ENCODE data around the gene ITGA8. TPM values are rescaled to one million over a fixed set of nuclear protein-coding genes. Genes with fewer than 3 reads are reported as not detected.

Gene ITGA8
- total RNA-seq, 1 experiment from 2014 or later, result 0.02 TPM

GRCh38 chr10:15624401-15625196, 95.1 kb downstream of the ITGA8 start:
- H3K9ac ChIP-seq (ENCODE audit: low read length), result no peak overlapping the region
- DNase-seq (ENCODE audit: low read depth, low spot score) (no peak), ATAC-seq (no peak)
- CTCF ChIA-PET, result interaction anchor here (1.2 kb wide), 1 partner anchor 39 kb away, joined by 3 read pairs; no protein-coding TSS in a partner anchor
- TF ChIP-seq ELF1 (IDR thresholded peaks at IDR 0.05; ENCODE audit: borderline replicate concordance, low read depth) (no peak), RAD21 (IDR thresholded peaks at IDR 0.05; ENCODE audit: low read depth) (no peak), REST (IDR thresholded peaks at IDR 0.05; ENCODE audit: low read depth) (no peak), POLR2AphosphoS5 (IDR thresholded peaks at IDR 0.05; ENCODE audit: low read depth, low read length) (no peak), FOSL1 (IDR thresholded peaks at IDR 0.05; ENCODE audit: low read depth) (no peak), YY1 (IDR thresholded peaks at IDR 0.05; ENCODE audit: extremely low read depth, insufficient replicate concordance, low read depth, low read length) (no peak), EGR1 (IDR thresholded peaks at IDR 0.05; ENCODE audit: low read depth) (no peak), ZFX (IDR thresholded peaks at IDR 0.05) (no peak), CEBPB (IDR thresholded peaks at IDR 0.05; ENCODE audit: low read depth) (no peak), SRF (IDR thresholded peaks at IDR 0.05; ENCODE audit: low read depth) (no peak), SIN3A (IDR thresholded peaks at IDR 0.05; ENCODE audit: low read depth) (no peak), JUND (IDR thresholded peaks at IDR 0.05) (no peak), SP1 (IDR thresholded peaks at IDR 0.05; ENCODE audit: low read depth) (no peak), TCF7L2 (IDR thresholded peaks at IDR 0.05; ENCODE audit: borderline replicate concordance, extremely low read depth, insufficient read depth, insufficient read length) (no peak)
- TF ChIP-seq, protein P1, sequence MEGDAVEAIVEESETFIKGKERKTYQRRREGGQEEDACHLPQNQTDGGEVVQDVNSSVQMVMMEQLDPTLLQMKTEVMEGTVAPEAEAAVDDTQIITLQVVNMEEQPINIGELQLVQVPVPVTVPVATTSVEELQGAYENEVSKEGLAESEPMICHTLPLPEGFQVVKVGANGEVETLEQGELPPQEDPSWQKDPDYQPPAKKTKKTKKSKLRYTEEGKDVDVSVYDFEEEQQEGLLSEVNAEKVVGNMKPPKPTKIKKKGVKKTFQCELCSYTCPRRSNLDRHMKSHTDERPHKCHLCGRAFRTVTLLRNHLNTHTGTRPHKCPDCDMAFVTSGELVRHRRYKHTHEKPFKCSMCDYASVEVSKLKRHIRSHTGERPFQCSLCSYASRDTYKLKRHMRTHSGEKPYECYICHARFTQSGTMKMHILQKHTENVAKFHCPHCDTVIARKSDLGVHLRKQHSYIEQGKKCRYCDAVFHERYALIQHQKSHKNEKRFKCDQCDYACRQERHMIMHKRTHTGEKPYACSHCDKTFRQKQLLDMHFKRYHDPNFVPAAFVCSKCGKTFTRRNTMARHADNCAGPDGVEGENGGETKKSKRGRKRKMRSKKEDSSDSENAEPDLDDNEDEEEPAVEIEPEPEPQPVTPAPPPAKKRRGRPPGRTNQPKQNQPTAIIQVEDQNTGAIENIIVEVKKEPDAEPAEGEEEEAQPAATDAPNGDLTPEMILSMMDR (IDR thresholded peaks at IDR 0.05 in 2 of 3, conservative IDR thresholded peaks at IDR 0.05 in 1 of 3; ENCODE audit: borderline replicate concordance in 1 of 3, insufficient read depth in 1 of 3, low read depth in 2 of 3, low read length in 2 of 3), result no peak
- TF ChIP-seq, protein P2, sequence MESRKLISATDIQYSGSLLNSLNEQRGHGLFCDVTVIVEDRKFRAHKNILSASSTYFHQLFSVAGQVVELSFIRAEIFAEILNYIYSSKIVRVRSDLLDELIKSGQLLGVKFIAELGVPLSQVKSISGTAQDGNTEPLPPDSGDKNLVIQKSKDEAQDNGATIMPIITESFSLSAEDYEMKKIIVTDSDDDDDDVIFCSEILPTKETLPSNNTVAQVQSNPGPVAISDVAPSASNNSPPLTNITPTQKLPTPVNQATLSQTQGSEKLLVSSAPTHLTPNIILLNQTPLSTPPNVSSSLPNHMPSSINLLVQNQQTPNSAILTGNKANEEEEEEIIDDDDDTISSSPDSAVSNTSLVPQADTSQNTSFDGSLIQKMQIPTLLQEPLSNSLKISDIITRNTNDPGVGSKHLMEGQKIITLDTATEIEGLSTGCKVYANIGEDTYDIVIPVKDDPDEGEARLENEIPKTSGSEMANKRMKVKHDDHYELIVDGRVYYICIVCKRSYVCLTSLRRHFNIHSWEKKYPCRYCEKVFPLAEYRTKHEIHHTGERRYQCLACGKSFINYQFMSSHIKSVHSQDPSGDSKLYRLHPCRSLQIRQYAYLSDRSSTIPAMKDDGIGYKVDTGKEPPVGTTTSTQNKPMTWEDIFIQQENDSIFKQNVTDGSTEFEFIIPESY (IDR thresholded peaks at IDR 0.05; ENCODE audit: extremely low read depth, insufficient replicate concordance, low read length), result no peak
- no peaks in the 10 kb centered on the region for H3K79me2 ChIP-seq (ENCODE audit: insufficient read depth, low read length)
- no peaks in the 10 kb centered on the region for H3K36me3 ChIP-seq (ENCODE audit: control insufficient read depth in 1 of 2, insufficient read depth in 2 of 2, low read length in 2 of 2)
- H3K4me3 ChIP-seq (replicated peaks in 1 of 2; ENCODE audit: low read depth in 1 of 2, low read length in 2 of 2), result no peak overlapping the region
- RAD21 ChIA-PET (ENCODE audit: low non-redundant PET in 1 of 2, low total read pairs in 2 of 2, uncharacterized antibody in 2 of 2, unreplicated experiment in 2 of 2), result no interaction called here
- no peaks in the 10 kb centered on the region for H4K20me1 ChIP-seq (ENCODE audit: insufficient read depth)
- H3K9me2 ChIP-seq (ENCODE audit: insufficient read depth), result no peaks in the 10 kb centered on the region
- POLR2A ChIA-PET, result no interaction called here
- no peaks in the 10 kb centered on the region for H3K9me3 ChIP-seq (ENCODE audit: control insufficient read depth in 1 of 2, insufficient read depth in 1 of 2, low read depth in 1 of 2, low read length in 2 of 2)
- no peak overlapping the region for H3K27ac ChIP-seq (ENCODE audit: low read depth, low read length)
- BruUV-seq (replicated peaks), result no TSS peak
- no peak overlapping the region for H2AFZ ChIP-seq (ENCODE audit: low read depth, low read length, poor library complexity, severe bottlenecking)
- 0 out of 4 replicates have a peak, but pooled peaks cover 0 to 5% of the 10 kb centered on the region in 2 experiments for H3K4me1 ChIP-seq (ENCODE audit: control insufficient read depth in 1 of 2, insufficient read depth in 2 of 2, low read length in 2 of 2)
- H3K4me2 ChIP-seq (ENCODE audit: low read length), result no peak overlapping the region
- H3K27me3 ChIP-seq (ENCODE audit: insufficient read depth, low read length), result peaks cover 38% of the 10 kb centered on the region
- intact Hi-C loops (cut with micrococcal nuclease), result no loop called here
